Pancreas (tissue), 10 donors: Measurements from ENCODE around the gene SESTD1. TPM values are rescaled to one million over a fixed set of nuclear protein-coding genes. Genes with fewer than 3 reads are reported as not detected.
"Not testable (repeated sequence)": the region's sequence is repeated elsewhere in the genome, so short reads cannot be mapped to it uniquely, and the experiment has no call there.

Experiments
- ATAC-seq, 4 donors: fragments of 200-7000 bp; cut with Tn5 transposase; one replicate each; pipeline versions ENCODE4 v1.8.0 to v1.9.1; 2020; ENCODE audit warnings: mild to moderate bottlenecking in 4 of 4, moderate library complexity in 4 of 4
- DNase-seq, 6 donors: peaks; one replicate each; pipeline ENCODE4 v3.0.0-alpha.2; 2020
- FAIRE-seq: peaks from 2 replicates; lab custom pipeline; 2012; peaks lifted over from hg19 to GRCh38; lab: Jason Lieb, UNC
- H3K27ac ChIP-seq, 4 donors: fragments of 200-600 bp; sonication (generic); 1 replicate in 3 of 4; 2 replicates in 1 of 4; pipeline versions ENCODE4 v1.5.0 to v1.8.0; 2020
- H3K27me3 ChIP-seq, 4 donors: fragments of 200-600 bp; one replicate each; pipeline ENCODE4 v1.8.0; 2021
- H3K36me3 ChIP-seq, 3 donors: fragments of 200-600 bp; sonication (generic) in 1 of 3; one replicate each; pipeline versions ENCODE4 v1.5.0 to v1.8.0; 2020 to 2021
- H3K4me1 ChIP-seq, 3 donors: fragments of 200-600 bp; one replicate each; pipeline ENCODE4 v1.8.0; 2021
- H3K4me3 ChIP-seq, 4 donors: fragments of 200-600 bp; sonication (generic) in 2 of 4; one replicate each; pipeline versions ENCODE4 v1.5.0 to v1.8.0; 2020 to 2021
- H3K9me3 ChIP-seq, 4 donors: fragments of 200-600 bp; one replicate each; pipeline ENCODE4 v1.8.0; 2021
- CTCF ChIP-seq, 4 donors: fragments of 200-600 bp; sonication (generic) in 3 of 4; IDR thresholded peaks; one replicate each; pipeline versions ENCODE4 v1.5.0 to v1.8.0; 2021; ENCODE audit warnings: antibody characterized with exemption in 4 of 4
- WGBS, 2 donors: extraction: QIAGEN DNeasy Blood & Tissue Kit; methylation state at CpG; one replicate each; pipeline ENCODE4 v1.1.7; 2013; 5-methylcytosine and 5-hydroxymethylcytosine counted together
- intact Hi-C, 3 donors: fragments of 100-400 bp; cut with DNase I; formaldehyde crosslinking; loops; one replicate each; pipeline versions ENCODE4 v1.11.1 to v1.14.2; 2022
- polyA plus RNA-seq, 2 donors: library from polyadenylated mRNA; stranded (reverse); fragments of 200-250 nt; gene quantifications; one replicate each; pipeline ENCODE4 v1.2.3, GENCODE V29; 2013
- total RNA-seq, 6 donors: library from RNA; stranded (reverse); fragmentation: NEBNext Ultra II Directional in 4 of 6; extraction: Animal tissue kit (Norgen Biotek cat#: 25700) in 4 of 6; gene quantifications; one replicate each; pipeline versions ENCODE4 v1.2.1 to v1.2.4, GENCODE V29; 2021 to 2023
- donor health status: healthy with polysubstance abuse.
- donor health status: DM: no; HTN: no; CAD: no; lungs with moderate emphysema.
- donor health status: DM: no; HTN: no; CAD: no.
- donor health status: control.
- donor health status: control.
- donor health status: Bipolar disorder and iron deficiency.
- donor health status: DM: yes; HTN: yes; CAD: no.
- donor health status: DM: no; HTN: no; CAD: no.
- donor health status: DM: no; HTN: no; CAD: no.
- donor health status: DM: yes; HTN: yes; CAD: no.

The SESTD1 gene
- total and polyA plus RNA-seq, 8 donors: 4.0 to 37.0 (median 14.2) TPM

GRCh38 chr2:179250848-179251504, 13.7 kb downstream of the SESTD1 start:
- H3K27ac ChIP-seq: no peak overlapping the region
- 88 to 92% methylated on average over 1 of the region's 1 CpG for WGBS, 2 donors
- no peaks in the 10 kb centered on the region for H3K9me3 ChIP-seq
- FAIRE-seq (no peak), ATAC-seq (no peak), DNase-seq (no peak)
- intact Hi-C loops: no loop called here
- H3K4me3 ChIP-seq: no peak overlapping the region
- H3K27me3 ChIP-seq: no peaks in the 10 kb centered on the region
- no peaks in the 10 kb centered on the region for H3K36me3 ChIP-seq
- no peaks in the 10 kb centered on the region for H3K4me1 ChIP-seq
- no peak for TF ChIP-seq CTCF (IDR thresholded peaks at IDR 0.05)

- H3K9me3 ChIP-seq: no peaks in the 10 kb centered on the region
- no peaks in the 10 kb centered on the region for H3K27me3 ChIP-seq
- no peaks in the 10 kb centered on the region for H3K36me3 ChIP-seq
- no peaks in the 10 kb centered on the region for H3K4me1 ChIP-seq
- 95 to 96% methylated on average over 3 of the region's 3 CpGs for WGBS, 2 donors
- no peak for FAIRE-seq
- no peak for ATAC-seq
- no peak overlapping the region for H3K4me3 ChIP-seq
- intact Hi-C loops: no loop called here
- no peak for DNase-seq
- H3K27ac ChIP-seq: no peak overlapping the region
- no peak for TF ChIP-seq CTCF (IDR thresholded peaks at IDR 0.05)
These were observed 14.5 kb downstream of the SESTD1 start for GRCh38 chr2:179250095-179250494.

- Histone ChIP-seq H3K27me3 (no peaks in the 10 kb centered on the region), H3K9me3 (no peaks in the 10 kb centered on the region), H3K4me1 (no peaks in the 10 kb centered on the region), H3K4me3 (no peak overlapping the region), H3K27ac (no peak overlapping the region), H3K36me3 (no peaks in the 10 kb centered on the region)
- DNase-seq: no peak
- no peak for ATAC-seq
- WGBS, 2 donors: 71 to 74% methylated on average over 1 of the region's 1 CpG
- TF ChIP-seq CTCF (IDR thresholded peaks at IDR 0.05): no peak
- intact Hi-C loops: no loop called here
- no peak for FAIRE-seq
These were observed 16.6 kb downstream of the SESTD1 start for GRCh38 chr2:179248024-179248348.

GRCh38 chr2:179247318-179248023, 17.2 kb downstream of the SESTD1 start:
- no peaks in the 10 kb centered on the region for H3K9me3 ChIP-seq
- no peak overlapping the region for H3K27ac ChIP-seq
- no peak for DNase-seq
- no peaks in the 10 kb centered on the region for H3K4me1 ChIP-seq
- intact Hi-C loops: no loop called here
- H3K36me3 ChIP-seq: no peaks in the 10 kb centered on the region
- FAIRE-seq: no peak
- no peak for ATAC-seq
- no peak overlapping the region for H3K4me3 ChIP-seq
- 88 to 96% methylated on average over 2 of the region's 2 CpGs for WGBS, 2 donors
- H3K27me3 ChIP-seq: no peaks in the 10 kb centered on the region
- no peak for TF ChIP-seq CTCF (IDR thresholded peaks at IDR 0.05)

GRCh38 chr2:179245843-179246242, 18.8 kb downstream of the SESTD1 start:
- H3K27me3 ChIP-seq, H3K4me3 ChIP-seq, H3K9me3 ChIP-seq, ATAC-seq, H3K27ac ChIP-seq, H3K4me1 ChIP-seq, DNase-seq, H3K36me3 ChIP-seq, intact Hi-C loops, FAIRE-seq: not testable (repeated sequence)
- WGBS, 2 donors: 86 to 96% methylated on average over 10 of the region's 10 CpGs
